AML-193 (cell line): ENCODE data around the gene THRA.

Source experiments
- DNase-seq, 2 experiments: peaks; one replicate each; lab custom pipeline; 2025; lab: John Stamatoyannopoulos, UW

THRA gene

GRCh38 chr17:40099619-40100418 is 37.1 kb downstream of the THRA start:
- DNase-seq: peak; percentile 49 to 50

GRCh38 chr17:40100419-40100668 is 37.6 kb downstream of the THRA start, which contains the start of gene NR1D1:
Gene NR1D1, minus strand, starts transcription at chr17:40100589. Its CDS starts 495 bp downstream, at chr17:40100094.
- no peak for DNase-seq

GRCh38 chr17:40100669-40101366 is 38.1 kb downstream of the THRA start:
- DNase-seq: peak; percentile 98

GRCh38 chr17:40101367-40102210 is 38.8 kb downstream of the THRA start:
- no peak for DNase-seq

- DNase-seq: no peak
These were observed 40.4 kb downstream of the THRA start for GRCh38 chr17:40103071-40103661.

- DNase-seq: no peak
These were observed 40.9 kb downstream of the THRA start for GRCh38 chr17:40103688-40104087.

- DNase-seq: no peak
These were observed 42.1 kb downstream of the THRA start for GRCh38 chr17:40104594-40105486.

- DNase-seq: no peak
These were observed 43.3 kb downstream of the THRA start for GRCh38 chr17:40105861-40106759.

- no peak for DNase-seq
These were observed 44.2 kb downstream of the THRA start for GRCh38 chr17:40106760-40107521.

GRCh38 chr17:40107522-40108174 is 44.9 kb downstream of the THRA start:
- DNase-seq: peak; percentile 87 to 88

- DNase-seq: no peak
These were observed 46.4 kb downstream of the THRA start for GRCh38 chr17:40108970-40109824.

- no peak for DNase-seq
These were observed 47.5 kb downstream of the THRA start for GRCh38 chr17:40110026-40110845.

- DNase-seq: peak; percentile 92 to 93
These were observed 48.7 kb downstream of the THRA start for GRCh38 chr17:40111221-40112128.

GRCh38 chr17:40112191-40112711 is 49.5 kb downstream of the THRA start:
- no peak for DNase-seq

GRCh38 chr17:40112718-40113109 is 49.9 kb downstream of the THRA start:
- DNase-seq: no peak
